GM18526 (cell line): Measurements from ENCODE around the gene JAKMIP1.

Experiments used
- POLR2A ChIP-seq: IDR thresholded peaks from 3 replicates; pipeline ENCODE4 v1.6.1; 2011; ENCODE audit not compliant: insufficient read length; ENCODE audit errors: extremely low read depth

The JAKMIP1 gene

GRCh38 chr4:6200011-6200921 is at the start of gene JAKMIP1:
TSS of gene JAKMIP1 (minus strand) at chr4:6200549. CDS start at chr4:6112850, 87,699 bp downstream.
- peak; percentile 28 for TF ChIP-seq POLR2A

GRCh38 chr4:6248394-6248793 is 48.0 kb upstream of the JAKMIP1 start:
- no peak for TF ChIP-seq POLR2A

GRCh38 chr4:6246170-6246634 is 45.9 kb upstream of the JAKMIP1 start:
- no peak for TF ChIP-seq POLR2A

GRCh38 chr4:6245246-6246169 is 45.2 kb upstream of the JAKMIP1 start:
- TF ChIP-seq POLR2A, result no peak

GRCh38 chr4:6242271-6243029 is 42.1 kb upstream of the JAKMIP1 start:
- no peak for TF ChIP-seq POLR2A

GRCh38 chr4:6241062-6241845 is 40.9 kb upstream of the JAKMIP1 start:
- no peak for TF ChIP-seq POLR2A

- TF ChIP-seq POLR2A, result no peak
Observed at GRCh38 chr4:6239968-6240367, 39.6 kb upstream of the JAKMIP1 start.

- no peak for TF ChIP-seq POLR2A
Observed at GRCh38 chr4:6239486-6239885, 39.1 kb upstream of the JAKMIP1 start.

- TF ChIP-seq POLR2A, result no peak
Observed at GRCh38 chr4:6236816-6237390, 36.6 kb upstream of the JAKMIP1 start.

- no peak for TF ChIP-seq POLR2A
Observed at GRCh38 chr4:6235901-6236640, 35.7 kb upstream of the JAKMIP1 start.

- TF ChIP-seq POLR2A, result no peak
Observed at GRCh38 chr4:6235012-6235411, 34.7 kb upstream of the JAKMIP1 start.

GRCh38 chr4:6233929-6234328 is 33.6 kb upstream of the JAKMIP1 start:
- TF ChIP-seq POLR2A, result no peak
